SJCRH30 (cell line): ENCODE data around the gene ADO. TPM values are rescaled to one million over a fixed set of nuclear protein-coding genes. Genes with fewer than 3 reads are reported as not detected.

Experiments
- DNase-seq, 2 experiments: peaks; one replicate each; pipeline ENCODE4 v3.0.0-alpha.2; 2015 to 2020
- H3K27ac ChIP-seq: fragments of 250-450 bp; sonication (Bioruptor Pico); 2 replicates; pipeline ENCODE4 v1.5.1; 2020; ENCODE audit warnings: mild to moderate bottlenecking, moderate library complexity
- H3K27me3 ChIP-seq: fragments of 250-450 bp; sonication (Bioruptor Pico); 2 replicates; pipeline ENCODE4 v1.5.1; 2020; ENCODE audit warnings: mild to moderate bottlenecking, moderate library complexity
- H3K36me3 ChIP-seq: fragments of 250-450 bp; sonication (Bioruptor Pico); 2 replicates; pipeline ENCODE4 v1.5.1; 2020; ENCODE audit warnings: mild to moderate bottlenecking, moderate library complexity
- H3K4me1 ChIP-seq: fragments of 250-450 bp; sonication (Bioruptor Pico); 2 replicates; pipeline ENCODE4 v1.5.1; 2020; ENCODE audit warnings: mild to moderate bottlenecking, moderate library complexity
- H3K4me3 ChIP-seq: fragments of 250-450 bp; sonication (Bioruptor Pico); 2 replicates; pipeline ENCODE4 v1.5.1; 2020; ENCODE audit warnings: mild to moderate bottlenecking, moderate library complexity
- H3K9me3 ChIP-seq: fragments of 250-450 bp; sonication (Bioruptor Pico); replicated peaks from 2 replicates; pipeline ENCODE4 v1.5.1; 2020; ENCODE audit warnings: mild to moderate bottlenecking, moderate library complexity
- total RNA-seq: library from RNA; depleted of rRNA; stranded (reverse); fragments of >200 nt; shearing (Covaris generic); gene quantifications from 2 replicates; pipeline ENCODE4 v1.2.3, GENCODE V29; 2014

ADO gene
- total RNA-seq, 1 experiment from 2014 or later: 29.9 TPM

DNA sequence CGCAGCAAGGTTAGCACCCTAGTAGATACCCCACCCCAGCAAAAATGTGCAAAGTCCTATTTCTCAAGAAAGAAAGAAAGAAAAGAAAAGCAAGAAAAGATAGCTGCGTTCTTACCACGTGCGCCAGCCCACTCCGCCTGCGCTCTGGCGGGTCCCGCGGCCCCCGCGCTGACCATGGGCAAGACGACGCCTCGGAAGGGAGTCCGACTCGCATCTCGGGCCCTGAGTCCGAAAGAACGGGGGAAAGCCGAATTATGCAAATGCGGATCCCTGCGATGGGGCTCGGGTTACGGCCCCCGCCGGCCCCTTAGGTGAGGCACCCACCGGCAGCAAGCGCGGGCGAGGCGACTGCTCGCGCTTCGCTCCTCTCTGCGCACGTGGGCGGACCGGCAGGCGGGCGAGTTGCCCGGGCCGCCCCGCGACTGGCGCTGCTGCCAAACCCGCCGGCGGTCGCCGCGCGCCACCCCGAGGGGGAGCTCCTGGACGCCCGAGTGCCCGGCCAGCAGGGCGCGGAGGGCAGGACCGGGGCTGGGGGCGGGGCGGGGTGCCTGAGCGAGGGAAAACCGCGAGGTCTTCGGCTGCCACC, 14.0 kb downstream of the ADO start:
- Histone ChIP-seq H3K27ac (no peak overlapping the region), H3K36me3 (no peaks in the 10 kb centered on the region), H3K4me3 (peak overlapping the region; percentile 95), H3K9me3 (no peaks in the 10 kb centered on the region), H3K4me1 (peaks cover 4% of the 10 kb centered on the region; the same call in 1 of the 2 replicates), H3K27me3 (no peaks in the 10 kb centered on the region)
- DNase-seq: no peak

- DNase-seq: peak; percentile 19 to 47
- no peak overlapping the region for H3K4me3 ChIP-seq
- H3K4me1 ChIP-seq: peaks cover 4% of the 10 kb centered on the region; the same call in 1 of the 2 replicates
- no peaks in the 10 kb centered on the region for H3K27me3 ChIP-seq
- H3K36me3 ChIP-seq: no peaks in the 10 kb centered on the region
- no peaks in the 10 kb centered on the region for H3K9me3 ChIP-seq
- no peak overlapping the region for H3K27ac ChIP-seq
These were observed 14.8 kb downstream of the ADO start for GRCh38 chr10:62819141-62819920.

- H3K36me3 ChIP-seq: no peaks in the 10 kb centered on the region
These were observed 16.1 kb downstream of the ADO start for GRCh38 chr10:62820586-62820985.

GRCh38 chr10:62826273-62826672, 21.8 kb downstream of the ADO start:
- no peak overlapping the region for H3K4me3 ChIP-seq
- H3K9me3 ChIP-seq: no peaks in the 10 kb centered on the region
- H3K36me3 ChIP-seq: no peaks in the 10 kb centered on the region
- no peak for DNase-seq
- H3K27me3 ChIP-seq: no peaks in the 10 kb centered on the region
- no peak overlapping the region for H3K27ac ChIP-seq
- H3K4me1 ChIP-seq: no peaks in the 10 kb centered on the region

More at GRCh38 chr10:62820586-62820985, 16.1 kb downstream of the ADO start:
- H3K4me1 ChIP-seq: peaks cover 4% of the 10 kb centered on the region; the same call in 1 of the 2 replicates
- no peak for DNase-seq
- H3K9me3 ChIP-seq: no peaks in the 10 kb centered on the region
- no peak overlapping the region for H3K4me3 ChIP-seq
- no peaks in the 10 kb centered on the region for H3K27me3 ChIP-seq
- H3K27ac ChIP-seq: no peak overlapping the region

DNA sequence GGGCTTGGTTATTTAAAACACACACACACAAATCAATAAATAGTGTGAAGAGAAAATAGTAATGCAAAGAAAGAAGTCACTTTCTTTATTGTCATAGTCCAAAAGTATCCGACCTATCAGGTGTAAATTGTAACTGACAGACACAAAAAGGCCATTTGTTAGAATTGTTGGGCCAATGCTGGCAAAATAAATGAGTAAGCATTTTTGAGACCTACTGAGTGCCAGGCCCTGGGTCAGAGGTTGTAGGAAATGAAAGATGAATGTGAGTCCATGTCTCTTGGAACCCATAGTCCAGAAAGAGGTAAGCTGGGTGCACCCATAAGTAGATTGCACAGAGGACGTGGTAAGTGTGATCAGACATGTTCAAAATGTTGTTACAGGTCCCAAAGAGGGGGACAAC, 25.1 kb downstream of the ADO start:
- Histone ChIP-seq H3K4me1 (no peaks in the 10 kb centered on the region), H3K9me3 (no peaks in the 10 kb centered on the region), H3K27ac (no peak overlapping the region), H3K27me3 (no peaks in the 10 kb centered on the region), H3K4me3 (no peak overlapping the region), H3K36me3 (no peaks in the 10 kb centered on the region)
- DNase-seq: no peak

GRCh38 chr10:62830679-62831078, 26.2 kb downstream of the ADO start:
- H3K9me3 ChIP-seq: no peaks in the 10 kb centered on the region
- H3K27ac ChIP-seq: no peak overlapping the region
- DNase-seq: no peak
- no peaks in the 10 kb centered on the region for H3K27me3 ChIP-seq
- no peaks in the 10 kb centered on the region for H3K36me3 ChIP-seq
- no peaks in the 10 kb centered on the region for H3K4me1 ChIP-seq
- H3K4me3 ChIP-seq: no peak overlapping the region

DNA sequence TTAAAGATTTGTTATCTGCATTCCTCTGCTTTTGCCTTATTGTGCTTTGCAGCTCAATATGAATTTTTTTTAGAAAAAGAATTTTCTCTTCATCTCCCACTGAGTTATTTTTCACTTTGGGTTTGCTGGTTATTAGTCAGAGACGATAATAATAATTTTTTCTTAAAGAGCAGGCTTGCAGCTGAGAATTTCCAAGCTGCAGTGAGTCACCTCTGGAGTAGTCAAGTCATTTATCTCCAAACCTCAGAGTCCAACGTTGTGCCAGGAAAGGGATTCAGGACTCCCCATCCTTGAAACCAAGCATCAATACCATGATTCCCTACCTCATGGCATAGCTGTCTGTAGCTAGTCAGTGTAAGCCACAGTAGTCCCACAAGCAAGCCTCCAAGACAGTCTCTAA, 26.8 kb downstream of the ADO start:
- Histone ChIP-seq H3K27me3 (no peaks in the 10 kb centered on the region), H3K4me3 (no peak overlapping the region), H3K4me1 (no peaks in the 10 kb centered on the region), H3K9me3 (no peaks in the 10 kb centered on the region), H3K27ac (no peak overlapping the region), H3K36me3 (no peaks in the 10 kb centered on the region)
- DNase-seq: no peak

DNA sequence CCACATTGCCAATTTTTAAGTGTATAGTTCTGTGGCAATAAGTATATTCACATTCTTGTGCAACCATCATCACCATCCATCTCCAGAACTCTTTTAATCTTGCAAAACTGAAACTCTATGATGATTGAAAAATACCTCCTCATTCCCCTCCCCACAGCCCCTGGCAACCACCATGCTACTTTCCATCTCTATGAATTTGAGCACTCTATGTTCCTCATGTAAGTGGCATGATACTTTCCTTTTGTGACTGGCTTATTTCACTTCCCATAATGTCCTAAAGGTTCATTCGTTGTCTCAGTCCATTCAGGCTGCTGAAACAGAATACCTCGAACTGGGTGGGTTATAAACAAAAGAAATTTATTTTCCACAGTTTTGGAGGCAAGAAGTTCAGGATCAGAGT, 35.1 kb downstream of the ADO start:
- Histone ChIP-seq H3K27ac (no peak overlapping the region), H3K4me3 (no peak overlapping the region), H3K27me3 (no peaks in the 10 kb centered on the region), H3K36me3 (no peaks in the 10 kb centered on the region), H3K9me3 (no peaks in the 10 kb centered on the region), H3K4me1 (no peaks in the 10 kb centered on the region)
- DNase-seq: no peak

DNA sequence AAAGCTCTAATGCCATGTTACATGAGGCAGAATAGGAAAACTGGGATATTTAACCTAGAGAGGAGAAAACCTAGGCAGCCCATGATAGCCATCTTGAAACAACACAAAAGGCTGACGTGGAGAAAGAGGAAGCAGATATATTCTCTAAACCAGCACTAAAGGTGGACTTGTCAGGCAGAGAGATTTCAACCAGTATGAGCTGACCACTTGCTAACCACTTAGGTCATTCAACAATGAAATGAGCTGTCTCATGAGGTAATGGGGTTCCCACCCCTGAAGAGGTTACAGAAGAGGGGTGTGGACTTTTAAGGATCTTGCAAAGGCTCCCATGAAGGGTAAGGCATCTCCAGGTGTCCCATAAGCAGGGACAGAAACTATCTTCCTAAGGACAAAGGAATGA, 38.5 kb downstream of the ADO start:
- no peak for DNase-seq
- no peaks in the 10 kb centered on the region for H3K27me3 ChIP-seq
- H3K4me3 ChIP-seq: no peak overlapping the region
- no peaks in the 10 kb centered on the region for H3K9me3 ChIP-seq
- H3K4me1 ChIP-seq: no peaks in the 10 kb centered on the region
- no peak overlapping the region for H3K27ac ChIP-seq
- no peaks in the 10 kb centered on the region for H3K36me3 ChIP-seq

- Histone ChIP-seq H3K4me3 (no peak overlapping the region), H3K27me3 (no peaks in the 10 kb centered on the region), H3K36me3 (no peaks in the 10 kb centered on the region), H3K27ac (no peak overlapping the region), H3K9me3 (no peaks in the 10 kb centered on the region), H3K4me1 (no peaks in the 10 kb centered on the region)
- DNase-seq: no peak
These were observed 39.1 kb downstream of the ADO start for GRCh38 chr10:62843600-62843999.

DNA sequence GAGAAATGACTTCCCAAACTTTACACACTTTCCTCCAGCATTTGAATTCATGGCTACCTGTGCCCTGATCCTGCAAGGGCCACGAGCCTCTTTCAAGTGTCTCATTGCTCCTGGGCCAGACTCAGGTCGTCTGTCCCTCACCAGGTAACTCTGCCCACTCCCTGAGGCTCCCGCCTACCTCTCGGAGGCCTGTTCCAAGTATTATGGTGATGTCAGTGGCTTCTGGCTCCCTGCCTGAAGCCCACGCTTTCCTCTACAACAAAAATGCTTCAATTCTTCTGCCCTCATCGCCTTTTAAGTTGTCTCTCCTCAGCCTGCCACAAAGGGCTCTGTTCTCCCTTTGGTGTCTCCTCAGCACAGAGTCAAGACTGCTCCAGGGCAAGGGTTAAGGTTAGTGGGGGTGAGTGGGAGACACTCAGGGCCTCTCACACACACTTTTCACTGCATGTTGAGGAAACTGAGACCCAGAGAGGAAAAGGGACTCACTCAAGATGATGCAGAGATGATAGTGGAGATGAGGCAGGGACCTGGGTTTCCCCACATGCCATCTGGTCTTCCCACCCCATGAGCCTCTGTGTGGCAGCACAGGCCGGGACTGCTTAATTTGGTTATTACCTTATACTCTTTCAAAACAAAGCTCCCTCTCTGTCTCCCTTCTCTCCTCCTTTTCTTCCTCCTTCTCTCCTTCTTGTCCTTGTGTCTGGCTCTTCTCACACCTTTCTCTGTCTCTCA, 39.9 kb downstream of the ADO start:
- H3K4me3 ChIP-seq: no peak overlapping the region
- H3K36me3 ChIP-seq: no peaks in the 10 kb centered on the region
- H3K4me1 ChIP-seq: no peaks in the 10 kb centered on the region
- H3K9me3 ChIP-seq: no peaks in the 10 kb centered on the region
- no peaks in the 10 kb centered on the region for H3K27me3 ChIP-seq
- no peak overlapping the region for H3K27ac ChIP-seq
- no peak for DNase-seq

DNA sequence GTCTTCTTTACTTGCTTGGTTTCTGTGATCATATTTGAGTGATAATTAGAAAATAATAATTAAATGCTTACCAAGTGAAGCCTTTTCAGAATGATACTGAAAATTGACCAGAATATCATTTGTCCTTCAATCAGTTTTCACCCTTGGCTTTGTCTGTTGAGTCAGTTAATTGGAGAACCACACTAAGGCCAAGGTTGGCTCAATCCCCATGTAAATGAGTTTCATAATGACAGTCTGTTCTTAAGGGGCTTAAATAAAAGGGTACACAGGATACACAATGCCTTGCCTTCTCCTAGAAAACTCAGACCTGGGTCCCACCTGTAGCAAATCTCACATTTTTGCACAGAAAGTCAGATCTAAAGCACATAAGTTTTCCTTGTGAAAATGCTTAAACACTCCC, 42.9 kb downstream of the ADO start:
- H3K9me3 ChIP-seq: no peaks in the 10 kb centered on the region
- H3K27me3 ChIP-seq: no peaks in the 10 kb centered on the region
- H3K4me3 ChIP-seq: no peak overlapping the region
- no peak overlapping the region for H3K27ac ChIP-seq
- DNase-seq: no peak
- H3K4me1 ChIP-seq: no peaks in the 10 kb centered on the region
- H3K36me3 ChIP-seq: no peaks in the 10 kb centered on the region

DNA sequence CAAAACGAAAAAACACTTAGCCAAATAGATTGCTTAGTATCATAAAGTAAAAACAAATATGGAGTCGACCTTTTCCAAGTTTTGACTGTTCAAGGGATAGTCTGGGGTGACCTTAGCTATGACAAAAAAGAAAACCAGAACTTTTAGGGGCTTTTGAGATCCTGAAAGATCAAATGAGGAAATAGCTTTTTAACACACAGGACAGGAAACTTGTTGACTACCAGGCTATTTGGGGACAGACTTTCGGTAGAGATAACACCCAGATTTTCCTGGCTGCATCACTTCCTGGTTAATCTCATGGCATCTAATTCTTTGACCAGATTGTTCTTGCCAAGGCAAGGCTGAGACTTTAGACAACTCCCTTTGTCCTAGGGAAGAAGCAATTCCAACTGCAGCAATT, 46.1 kb downstream of the ADO start:
- Histone ChIP-seq H3K27me3 (no peaks in the 10 kb centered on the region), H3K4me3 (no peak overlapping the region), H3K9me3 (no peaks in the 10 kb centered on the region), H3K27ac (no peak overlapping the region), H3K36me3 (no peaks in the 10 kb centered on the region), H3K4me1 (no peaks in the 10 kb centered on the region)
- no peak for DNase-seq

- peak in 1 of 2 experiments; percentile 20 for DNase-seq
- H3K27ac ChIP-seq: no peak overlapping the region
- H3K36me3 ChIP-seq: no peaks in the 10 kb centered on the region
- H3K4me3 ChIP-seq: no peak overlapping the region
- no peaks in the 10 kb centered on the region for H3K4me1 ChIP-seq
- H3K27me3 ChIP-seq: no peaks in the 10 kb centered on the region
- H3K9me3 ChIP-seq: no peaks in the 10 kb centered on the region
These were observed 46.9 kb downstream of the ADO start for GRCh38 chr10:62851442-62851841.

- DNase-seq: no peak
- Histone ChIP-seq H3K4me3 (no peak overlapping the region), H3K27me3 (no peaks in the 10 kb centered on the region)
These were observed 48.6 kb downstream of the ADO start for GRCh38 chr10:62852961-62853702.

More at GRCh38 chr10:62852961-62853702, 48.6 kb downstream of the ADO start:
- Histone ChIP-seq H3K9me3 (no peaks in the 10 kb centered on the region), H3K27ac (no peak overlapping the region), H3K36me3 (no peaks in the 10 kb centered on the region), H3K4me1 (no peaks in the 10 kb centered on the region)
